Measurements from ENCODE around the gene GPT2.
"Not testable (repeated sequence)": the region's sequence is repeated elsewhere in the genome, so short reads cannot be mapped to it uniquely, and the experiment has no call there.

The GPT2 gene

GRCh38 chr16:46853713-46854443 is 30.3 kb upstream of the GPT2 start:
- no peaks in the 10 kb centered on the region for H3K4me1 ChIP-seq (ENCODE audit: control insufficient read depth, insufficient read depth, low read length)
- H3K27ac ChIP-seq (ENCODE audit: low read depth, low read length), result no peak overlapping the region
- no peak overlapping the region for H3K9ac ChIP-seq (ENCODE audit: low read length)

GRCh38 chr16:46854846-46855245 is 29.3 kb upstream of the GPT2 start:
- Histone ChIP-seq H3K4me3 (ENCODE audit: low read length) (no peak overlapping the region), H3K36me3 (ENCODE audit: control insufficient read depth, insufficient read depth, low read length) (no peaks in the 10 kb centered on the region), H3K27ac (ENCODE audit: low read depth, low read length) (no peak overlapping the region), H3K27me3 (ENCODE audit: control insufficient read depth, insufficient read depth, low read length) (no peaks in the 10 kb centered on the region), H3K4me1 (ENCODE audit: control insufficient read depth, insufficient read depth, low read length) (no peaks in the 10 kb centered on the region), H3K9ac (ENCODE audit: low read length) (no peak overlapping the region)

More at GRCh38 chr16:46853713-46854443, 30.3 kb upstream of the GPT2 start:
- Histone ChIP-seq H3K36me3 (ENCODE audit: control insufficient read depth, insufficient read depth, low read length) (no peaks in the 10 kb centered on the region), H3K4me3 (ENCODE audit: low read length) (no peak overlapping the region), H3K27me3 (ENCODE audit: control insufficient read depth, insufficient read depth, low read length) (no peaks in the 10 kb centered on the region)

- no peaks in the 10 kb centered on the region for H3K36me3 ChIP-seq (ENCODE audit: control insufficient read depth, insufficient read depth, low read length)
- H3K27ac ChIP-seq (ENCODE audit: low read depth, low read length), result no peak overlapping the region
- H3K9ac ChIP-seq (ENCODE audit: low read length), result no peak overlapping the region
- H3K27me3 ChIP-seq (ENCODE audit: control insufficient read depth, insufficient read depth, low read length), result no peaks in the 10 kb centered on the region
- H3K4me1 ChIP-seq (ENCODE audit: control insufficient read depth, insufficient read depth, low read length), result no peaks in the 10 kb centered on the region
- H3K4me3 ChIP-seq (ENCODE audit: low read length), result no peak overlapping the region
Measured at GRCh38 chr16:46855389-46855788, 28.8 kb upstream of the GPT2 start.

GRCh38 chr16:46857368-46857945 is 26.7 kb upstream of the GPT2 start:
- no peaks in the 10 kb centered on the region for H3K4me1 ChIP-seq (ENCODE audit: control insufficient read depth, insufficient read depth, low read length)
- no peak overlapping the region for H3K9ac ChIP-seq (ENCODE audit: low read length)
- no peak overlapping the region for H3K27ac ChIP-seq (ENCODE audit: low read depth, low read length)

GRCh38 chr16:46858151-46858550 is 26.0 kb upstream of the GPT2 start:
- Histone ChIP-seq H3K36me3 (ENCODE audit: control insufficient read depth, insufficient read depth, low read length) (no peaks in the 10 kb centered on the region), H3K27ac (ENCODE audit: low read depth, low read length) (no peak overlapping the region), H3K9ac (ENCODE audit: low read length) (no peak overlapping the region), H3K4me1 (ENCODE audit: control insufficient read depth, insufficient read depth, low read length) (no peaks in the 10 kb centered on the region), H3K4me3 (ENCODE audit: low read length) (no peak overlapping the region), H3K27me3 (ENCODE audit: control insufficient read depth, insufficient read depth, low read length) (no peaks in the 10 kb centered on the region)

More at GRCh38 chr16:46857368-46857945, 26.7 kb upstream of the GPT2 start:
- Histone ChIP-seq H3K27me3 (ENCODE audit: control insufficient read depth, insufficient read depth, low read length) (no peaks in the 10 kb centered on the region), H3K4me3 (ENCODE audit: low read length) (no peak overlapping the region), H3K36me3 (ENCODE audit: control insufficient read depth, insufficient read depth, low read length) (no peaks in the 10 kb centered on the region)

- Histone ChIP-seq H3K4me3 (ENCODE audit: low read length) (no peak overlapping the region), H3K4me1 (ENCODE audit: control insufficient read depth, insufficient read depth, low read length) (no peaks in the 10 kb centered on the region), H3K36me3 (ENCODE audit: control insufficient read depth, insufficient read depth, low read length) (no peaks in the 10 kb centered on the region), H3K27me3 (ENCODE audit: control insufficient read depth, insufficient read depth, low read length) (no peaks in the 10 kb centered on the region), H3K27ac (ENCODE audit: low read depth, low read length) (no peak overlapping the region), H3K9ac (ENCODE audit: low read length) (no peak overlapping the region)
Measured at GRCh38 chr16:46859719-46860152, 24.4 kb upstream of the GPT2 start.

- no peak overlapping the region for H3K27ac ChIP-seq (ENCODE audit: low read depth, low read length)
Measured at GRCh38 chr16:46862555-46863447, 21.4 kb upstream of the GPT2 start.

GRCh38 chr16:46866286-46866685 is 17.9 kb upstream of the GPT2 start:
- no peak overlapping the region for H3K4me3 ChIP-seq (ENCODE audit: low read length)
- no peaks in the 10 kb centered on the region for H3K27me3 ChIP-seq (ENCODE audit: control insufficient read depth, insufficient read depth, low read length)
- no peak overlapping the region for H3K9ac ChIP-seq (ENCODE audit: low read length)
- no peaks in the 10 kb centered on the region for H3K4me1 ChIP-seq (ENCODE audit: control insufficient read depth, insufficient read depth, low read length)
- H3K36me3 ChIP-seq (ENCODE audit: control insufficient read depth, insufficient read depth, low read length), result no peaks in the 10 kb centered on the region
- no peak overlapping the region for H3K27ac ChIP-seq (ENCODE audit: low read depth, low read length)

More at GRCh38 chr16:46862555-46863447, 21.4 kb upstream of the GPT2 start:
- no peaks in the 10 kb centered on the region for H3K27me3 ChIP-seq (ENCODE audit: control insufficient read depth, insufficient read depth, low read length)
- no peak overlapping the region for H3K9ac ChIP-seq (ENCODE audit: low read length)
- H3K4me3 ChIP-seq (ENCODE audit: low read length), result no peak overlapping the region
- no peaks in the 10 kb centered on the region for H3K4me1 ChIP-seq (ENCODE audit: control insufficient read depth, insufficient read depth, low read length)
- no peaks in the 10 kb centered on the region for H3K36me3 ChIP-seq (ENCODE audit: control insufficient read depth, insufficient read depth, low read length)

- not testable (repeated sequence) for H3K9ac ChIP-seq (ENCODE audit: low read length); H3K4me1 ChIP-seq (ENCODE audit: control insufficient read depth, insufficient read depth, low read length); H3K27ac ChIP-seq (ENCODE audit: low read depth, low read length)
Measured at GRCh38 chr16:46867486-46867885, 16.7 kb upstream of the GPT2 start.

GRCh38 chr16:46868891-46869290 is 15.3 kb upstream of the GPT2 start:
- not testable (repeated sequence) for H3K27ac ChIP-seq (ENCODE audit: low read depth, low read length); H3K36me3 ChIP-seq (ENCODE audit: control insufficient read depth, insufficient read depth, low read length); H3K4me3 ChIP-seq (ENCODE audit: low read length); H3K4me1 ChIP-seq (ENCODE audit: control insufficient read depth, insufficient read depth, low read length); H3K9ac ChIP-seq (ENCODE audit: low read length); H3K27me3 ChIP-seq (ENCODE audit: control insufficient read depth, insufficient read depth, low read length)

More at GRCh38 chr16:46867486-46867885, 16.7 kb upstream of the GPT2 start:
- H3K4me3 ChIP-seq (ENCODE audit: low read length); H3K27me3 ChIP-seq (ENCODE audit: control insufficient read depth, insufficient read depth, low read length); H3K36me3 ChIP-seq (ENCODE audit: control insufficient read depth, insufficient read depth, low read length): not testable (repeated sequence)

GRCh38 chr16:46871597-46871996 is 12.6 kb upstream of the GPT2 start:
- H3K4me1 ChIP-seq (ENCODE audit: control insufficient read depth, insufficient read depth, low read length), result no peaks in the 10 kb centered on the region
- no peak overlapping the region for H3K4me3 ChIP-seq (ENCODE audit: low read length)
- no peaks in the 10 kb centered on the region for H3K27me3 ChIP-seq (ENCODE audit: control insufficient read depth, insufficient read depth, low read length)
- no peak overlapping the region for H3K9ac ChIP-seq (ENCODE audit: low read length)
- H3K36me3 ChIP-seq (ENCODE audit: control insufficient read depth, insufficient read depth, low read length), result no peaks in the 10 kb centered on the region
- H3K27ac ChIP-seq (ENCODE audit: low read depth, low read length), result no peak overlapping the region

- Histone ChIP-seq H3K27ac (ENCODE audit: low read depth, low read length) (no peak overlapping the region), H3K36me3 (ENCODE audit: control insufficient read depth, insufficient read depth, low read length) (no peaks in the 10 kb centered on the region), H3K4me3 (ENCODE audit: low read length) (no peak overlapping the region), H3K9ac (ENCODE audit: low read length) (no peak overlapping the region), H3K27me3 (ENCODE audit: control insufficient read depth, insufficient read depth, low read length) (no peaks in the 10 kb centered on the region), H3K4me1 (ENCODE audit: control insufficient read depth, insufficient read depth, low read length) (no peaks in the 10 kb centered on the region)
Measured at GRCh38 chr16:46873201-46873600, 11.0 kb upstream of the GPT2 start.
